ENCODE data around the gene ZBTB25. TPM values are rescaled to one million over a fixed set of nuclear protein-coding genes. Genes with fewer than 3 reads are reported as not detected.

Gene ZBTB25
- total RNA-seq, 2 experiments from 2014 or later: 56.8 to 58.1 TPM

DNA sequence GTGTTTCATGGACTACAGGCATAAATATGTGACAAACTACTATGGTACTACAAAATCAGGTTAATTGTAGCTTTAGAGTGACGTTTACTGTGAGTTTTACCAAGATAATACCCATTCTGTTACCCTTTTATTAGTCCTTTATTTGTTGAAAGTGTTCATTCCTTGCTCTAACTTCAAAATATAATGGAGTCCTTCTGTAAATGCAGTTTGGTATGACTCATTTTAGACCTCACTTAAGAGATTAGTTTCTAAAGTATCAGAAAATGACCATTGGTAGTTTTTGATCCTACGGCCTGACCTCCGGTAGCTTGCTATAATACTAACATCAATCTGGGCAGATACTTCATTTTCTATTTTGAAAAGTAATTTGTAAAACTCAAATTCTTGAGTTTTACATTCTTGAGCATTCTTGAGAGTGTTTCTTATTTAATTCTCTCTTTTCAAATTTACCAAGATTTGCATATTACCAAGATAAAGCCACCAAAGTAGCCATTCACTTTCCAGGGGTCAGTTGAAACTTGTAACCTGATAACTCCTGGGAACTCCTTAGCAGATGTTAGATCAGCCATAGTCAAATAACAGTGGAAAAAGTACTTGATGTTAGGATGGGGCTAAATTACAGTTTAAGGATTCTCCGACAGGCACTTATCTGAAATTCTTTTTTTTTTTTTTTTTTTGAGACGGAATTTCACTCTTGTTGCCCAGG lies 41.1 kb upstream of the ZBTB25 start:
- H3K4me3 Mint-ChIP-seq: no peak overlapping the region
- H3K27me3 ChIP-seq (ENCODE audit: control insufficient read depth in 1 of 2, insufficient read depth in 2 of 2, low read length in 2 of 2): peaks cover 0 to 3% of the 10 kb centered on the region in 2 experiments
- intact Hi-C loops (cut with DNase I, micrococcal nuclease): loop anchor here in 1 of 2 experiments (10.0 kb wide), 2 partner anchors 370 to 1000 kb away; partner anchors contain the start of genes CHURC1 and PPP2R5E
- no peak overlapping the region for H3K27ac Mint-ChIP-seq
- no peaks in the 10 kb centered on the region for H3K36me3 ChIP-seq (ENCODE audit: insufficient read depth, low read length)
- H3K9me3 ChIP-seq (ENCODE audit: control insufficient read depth in 1 of 2, insufficient read depth in 1 of 2, low read length in 2 of 2): peaks cover 0 to 24% of the 10 kb centered on the region in 2 experiments
- H3K4me3 ChIP-seq (ENCODE audit: low read length): no peak overlapping the region
- DNase-seq: no peak
- POLR2A ChIA-PET: interaction anchor here (0.6 to 1.7 kb wide), 2 partner anchors 42 to 770 kb away, joined by 4 to 7 read pairs; no protein-coding TSS in a partner anchor
- peaks cover 6% of the 10 kb centered on the region for H3K36me3 Mint-ChIP-seq (ENCODE audit: low read depth)
- no peaks in the 10 kb centered on the region for H3K9me3 Mint-ChIP-seq
- H3K27me3 Mint-ChIP-seq: peaks cover 11% of the 10 kb centered on the region
- peaks cover 33% of the 10 kb centered on the region for H3K4me1 ChIP-seq (ENCODE audit: insufficient read depth, low read length)
- CTCF ChIA-PET: interaction anchor here (0.6 kb wide), 2 partner anchors 9 to 53 kb away, joined by 3 read pairs; no protein-coding TSS in a partner anchor
- H3K27ac ChIP-seq (ENCODE audit: low read depth in 1 of 2, low read length in 2 of 2): no peak overlapping the region
- peaks cover 47% of the 10 kb centered on the region for H3K4me1 Mint-ChIP-seq (ENCODE audit: low read depth)
- no peak for ATAC-seq (ENCODE audit: poor library complexity)
- TF ChIP-seq CTCF (IDR thresholded peaks at IDR 0.05): no peak

GRCh38 chr14:64542836-64543201 lies 39.2 kb upstream of the ZBTB25 start:
- no peak for TF ChIP-seq CTCF (IDR thresholded peaks at IDR 0.05)
- intact Hi-C loops (cut with DNase I, micrococcal nuclease): loop anchor here in 1 of 2 experiments (10.0 kb wide), 2 partner anchors 372 to 998 kb away; partner anchors contain the start of genes CHURC1 and PPP2R5E
- peaks cover 6% of the 10 kb centered on the region for H3K27me3 Mint-ChIP-seq
- H3K27ac Mint-ChIP-seq: no peak overlapping the region
- H3K4me3 Mint-ChIP-seq: peak overlapping the region; percentile 98
- POLR2A ChIA-PET: interaction anchor here (0.7 to 1.4 kb wide), 4 partner anchors 12 to 155 kb away, joined by 3 to 6 read pairs (median 3); partner anchors contain the start of gene MTHFD1
- DNase-seq (no peak), ATAC-seq (ENCODE audit: poor library complexity) (no peak)
- peaks cover 6% of the 10 kb centered on the region for H3K36me3 Mint-ChIP-seq (ENCODE audit: low read depth)
- Histone ChIP-seq H3K27me3 (ENCODE audit: control insufficient read depth in 1 of 2, insufficient read depth in 2 of 2, low read length in 2 of 2) (no peaks in the 10 kb centered on the region), H3K4me3 (ENCODE audit: low read length) (peak overlapping the region; percentile 86), H3K36me3 (ENCODE audit: insufficient read depth, low read length) (no peaks in the 10 kb centered on the region), H3K4me1 (ENCODE audit: insufficient read depth, low read length) (peaks cover 41% of the 10 kb centered on the region), H3K27ac (ENCODE audit: low read depth in 1 of 2, low read length in 2 of 2) (no peak overlapping the region), H3K9me3 (ENCODE audit: control insufficient read depth in 1 of 2, insufficient read depth in 1 of 2, low read length in 2 of 2) (peaks cover 0 to 24% of the 10 kb centered on the region in 2 experiments)
- peaks cover 43% of the 10 kb centered on the region for H3K4me1 Mint-ChIP-seq (ENCODE audit: low read depth)
- CTCF ChIA-PET: no interaction called here
- H3K9me3 Mint-ChIP-seq: no peaks in the 10 kb centered on the region

- Mint-ChIP-seq H3K36me3 (ENCODE audit: low read depth) (peaks cover 6% of the 10 kb centered on the region), H3K27me3 (peaks cover 6% of the 10 kb centered on the region), H3K4me3 (peak overlapping the region; percentile 98), H3K4me1 (ENCODE audit: low read depth) (peaks cover 43% of the 10 kb centered on the region), H3K9me3 (no peaks in the 10 kb centered on the region), H3K27ac (peak overlapping the region; percentile 2)
- TF ChIP-seq CTCF (IDR thresholded peaks at IDR 0.05): no peak
- Histone ChIP-seq H3K4me1 (ENCODE audit: insufficient read depth, low read length) (peaks cover 41% of the 10 kb centered on the region), H3K27me3 (ENCODE audit: control insufficient read depth in 1 of 2, insufficient read depth in 2 of 2, low read length in 2 of 2) (no peaks in the 10 kb centered on the region), H3K9me3 (ENCODE audit: control insufficient read depth in 1 of 2, insufficient read depth in 1 of 2, low read length in 2 of 2) (peaks cover 0 to 24% of the 10 kb centered on the region in 2 experiments), H3K4me3 (ENCODE audit: low read length) (peak overlapping the region; percentile 86), H3K36me3 (ENCODE audit: insufficient read depth, low read length) (no peaks in the 10 kb centered on the region), H3K27ac (ENCODE audit: low read depth in 1 of 2, low read length in 2 of 2) (no peak overlapping the region)
- DNase-seq: peak in 3 of 14 experiments; percentile 14 to 42 (median 29)
- ChIA-PET CTCF (no interaction called here), POLR2A (interaction anchor here (0.6 to 5.3 kb wide), 9 partner anchors 11 to 1253 kb away, joined by 3 to 67 read pairs (median 3); partner anchors contain the start of genes MTHFD1, ZBTB1 and ZBTB25)
- intact Hi-C loops (cut with DNase I, micrococcal nuclease): loop anchor here (2.0 to 10.0 kb wide), 4 partner anchors 39 to 997 kb away; partner anchors contain the start of genes CHURC1 (in 1 of the 2), PPP2R5E (in 1 of the 2) and ZBTB25 (in 1 of the 2)
- ATAC-seq (ENCODE audit: poor library complexity): no peak
Measured at GRCh38 chr14:64541972-64542835, 38.6 kb upstream of the ZBTB25 start.

Data from CD4-positive, alpha-beta T cell (primary cell).